Breast epithelium (tissue), 3 donors: ENCODE measurements around the gene INTS1.

Experiments used
- CTCF ChIP-seq, 3 donors: fragments of 450-650 bp; IDR thresholded peaks; one replicate each; pipeline ENCODE4 v1.5.1; 2016 to 2017; ENCODE audit warnings: antibody characterized with exemption in 3 of 3, mild to moderate bottlenecking in 3 of 3, moderate library complexity in 3 of 3
- POLR2A ChIP-seq: fragments of 450-650 bp; IDR thresholded peaks from one replicate; pipeline ENCODE4 v1.6.1; 2016; ENCODE audit warnings: antibody characterized with exemption, mild to moderate bottlenecking, moderate library complexity
- POLR2AphosphoS5 ChIP-seq, 3 donors: sonication (generic); formaldehyde crosslinking; IDR thresholded peaks; one replicate each; pipeline ENCODE4 v1.6.1; 2017; ENCODE audit warnings: antibody characterized with exemption in 3 of 3

- TF ChIP-seq POLR2AphosphoS5 (IDR thresholded peaks at IDR 0.05) (no peak), CTCF (IDR thresholded peaks at IDR 0.05) (no peak), POLR2A (no peak)
Observed at GRCh38 chr7:1495564-1496242, 8.5 kb downstream of the INTS1 start.
